GM21619 (cell line): ENCODE results near the gene ZDHHC22.

Experiments
- ATAC-seq: cut with Tn5 transposase; IDR thresholded peaks from one replicate; pipeline ENCODE4 v1.9.1; 2021; ENCODE audit not compliant: unreplicated experiment

The ZDHHC22 gene

DNA sequence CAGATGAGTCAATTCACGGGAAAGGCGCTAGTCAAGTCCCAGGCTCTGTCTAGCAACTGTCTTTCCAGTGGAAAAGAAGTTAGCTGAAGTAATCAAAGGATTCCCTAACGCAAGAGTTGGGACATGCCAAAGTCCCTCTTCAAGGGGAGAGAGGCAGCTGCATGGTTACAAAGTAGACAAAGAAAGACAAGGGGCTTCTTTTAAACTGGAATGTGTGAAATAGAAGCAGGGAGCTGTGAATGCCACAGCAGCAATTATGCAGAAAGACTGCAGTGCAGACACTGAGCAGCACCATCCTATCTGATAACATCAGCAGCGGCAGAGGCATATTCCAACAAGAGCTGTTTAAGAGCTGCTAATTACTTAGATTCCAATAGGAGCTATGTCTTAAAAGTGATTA is 56.1 kb downstream of the ZDHHC22 start:
- no peak for ATAC-seq

DNA sequence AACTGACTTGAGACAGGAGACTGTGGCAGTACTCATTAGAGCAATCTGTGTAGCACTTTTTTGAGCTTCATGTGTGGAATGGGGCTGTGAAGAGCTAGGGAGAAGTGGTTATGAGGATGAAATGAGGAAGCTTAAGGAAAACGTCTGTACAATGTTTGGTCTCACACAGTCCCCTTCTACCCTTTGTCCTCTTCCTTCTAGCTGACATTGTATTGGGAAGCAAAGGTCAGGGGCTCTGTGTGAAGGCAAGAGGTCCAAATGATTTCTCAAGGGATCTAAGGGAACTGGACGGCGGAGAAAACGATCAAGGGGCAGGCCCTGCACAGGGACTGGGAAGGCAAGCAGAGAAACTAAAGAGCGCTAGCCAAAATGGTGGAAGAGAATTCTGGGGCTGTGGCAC is 56.6 kb downstream of the ZDHHC22 start:
- no peak for ATAC-seq

DNA sequence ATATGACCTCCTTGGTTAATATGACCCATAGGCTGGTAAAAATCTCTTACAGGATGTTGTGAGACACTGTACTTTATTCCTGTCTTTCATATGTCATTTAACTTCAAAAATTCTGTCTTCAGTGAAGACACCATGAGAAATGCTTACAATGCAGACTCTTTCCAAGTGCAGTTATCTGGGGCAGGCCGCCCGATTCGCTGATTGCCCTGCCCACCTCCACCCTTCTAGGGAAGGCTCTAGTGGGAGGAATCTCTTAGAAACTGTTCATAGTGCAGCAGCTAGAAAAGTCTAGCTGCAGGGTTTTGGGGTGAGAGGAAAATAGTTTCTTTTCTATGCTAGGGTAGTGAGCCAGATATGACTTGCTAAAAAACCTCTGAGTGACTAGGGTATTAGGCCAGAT is 58.5 kb downstream of the ZDHHC22 start:
- no peak for ATAC-seq

DNA sequence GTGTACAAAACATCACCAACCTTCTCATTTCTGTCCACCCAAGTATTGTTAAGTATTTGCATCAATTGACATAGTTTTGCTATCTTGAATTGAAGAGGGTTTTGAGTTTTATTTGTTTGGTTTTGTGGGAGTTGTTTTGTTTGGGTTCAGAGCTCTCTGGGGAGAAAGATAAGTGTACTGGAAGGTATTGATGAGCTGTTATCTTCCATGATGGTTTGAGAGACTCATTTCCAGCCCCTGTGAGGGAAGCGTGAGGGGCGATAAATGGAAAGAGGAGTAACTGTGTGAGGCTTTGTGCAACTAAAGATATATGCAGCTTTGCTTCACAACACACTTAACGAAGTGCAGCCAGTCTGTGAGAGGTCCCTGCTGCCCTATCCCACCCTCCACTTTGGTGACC is 59.2 kb downstream of the ZDHHC22 start:
- ATAC-seq, result no peak
